Stimulated activated CD8-positive, alpha-beta memory T cell treated with anti-CD3 and anti-CD28 coated beads, Interleukin-4, amount 100 ng/mL, for 24 hours (primary cell): Measurements from ENCODE around the gene SDHA.
A peak's percentile ranks its signal among the peaks of the same experiment; 100 is the strongest.
"Not testable (repeated sequence)": the region's sequence is repeated elsewhere in the genome, so short reads cannot be mapped to it uniquely, and the experiment has no call there.

Experiments used
- DNase-seq: peaks from one replicate; pipeline ENCODE4 v3.0.0-alpha.2; 2020; ENCODE audit warnings: low read depth

SDHA gene

GRCh38 chr5:186091-187041, 31.8 kb upstream of the SDHA start:
- DNase-seq, result no peak

- DNase-seq, result no peak
Observed at GRCh38 chr5:187042-187431, 31.1 kb upstream of the SDHA start.

GRCh38 chr5:187617-188451, 30.3 kb upstream of the SDHA start:
- DNase-seq, result no peak

GRCh38 chr5:188488-189481, 29.3 kb upstream of the SDHA start:
- peak; percentile 79 for DNase-seq

GRCh38 chr5:189486-189885, 28.6 kb upstream of the SDHA start:
- DNase-seq, result no peak

- no peak for DNase-seq
Observed at GRCh38 chr5:189976-190365, 28.1 kb upstream of the SDHA start.

- DNase-seq, result no peak
Observed at GRCh38 chr5:190366-191035, 27.6 kb upstream of the SDHA start.

- DNase-seq, result no peak
Observed at GRCh38 chr5:191036-191948, 26.8 kb upstream of the SDHA start, which contains the start of gene LRRC14B. Gene LRRC14B, plus strand, starts transcription at chr5:191495. Its CDS starts 44 bp downstream, at chr5:191539.

GRCh38 chr5:191949-192690, 26.0 kb upstream of the SDHA start:
- DNase-seq, result no peak

GRCh38 chr5:192691-192969, 25.5 kb upstream of the SDHA start:
- no peak for DNase-seq

GRCh38 chr5:192970-193831, 24.9 kb upstream of the SDHA start:
- no peak for DNase-seq

GRCh38 chr5:194102-194501, 24.0 kb upstream of the SDHA start:
- no peak for DNase-seq

GRCh38 chr5:194603-195209, 23.4 kb upstream of the SDHA start:
- no peak for DNase-seq

GRCh38 chr5:195401-196160, 22.5 kb upstream of the SDHA start:
- DNase-seq, result no peak

GRCh38 chr5:196350-196749, 21.8 kb upstream of the SDHA start:
- no peak for DNase-seq

- not testable (repeated sequence) for DNase-seq
Observed at GRCh38 chr5:197031-197430, 21.1 kb upstream of the SDHA start.

- no peak for DNase-seq
Observed at GRCh38 chr5:197892-198489, 20.1 kb upstream of the SDHA start.
